TTC549 (cell line): Measurements from ENCODE around the gene NAV2.
"Not testable (repeated sequence)": the region's sequence is repeated elsewhere in the genome, so short reads cannot be mapped to it uniquely, and the experiment has no call there.

ENCODE experiments used
- FAIRE-seq: peaks from 2 replicates; lab custom pipeline; 2012; peaks lifted over from hg19 to GRCh38; lab: Jason Lieb, UNC

Gene NAV2

GRCh38 chr11:19956228-19956627 lies 243.6 kb downstream of the NAV2 start:
- no peak for FAIRE-seq

- FAIRE-seq: no peak
These were observed 244.8 kb downstream of the NAV2 start for GRCh38 chr11:19957294-19957943.

GRCh38 chr11:19958204-19958603 lies 245.6 kb downstream of the NAV2 start:
- no peak for FAIRE-seq

GRCh38 chr11:19959210-19959609 lies 246.6 kb downstream of the NAV2 start:
- no peak for FAIRE-seq

GRCh38 chr11:19959648-19960059 lies 247.0 kb downstream of the NAV2 start:
- FAIRE-seq: no peak

- FAIRE-seq: not testable (repeated sequence)
These were observed 247.8 kb downstream of the NAV2 start for GRCh38 chr11:19960410-19960809.

GRCh38 chr11:19961225-19961624 lies 248.6 kb downstream of the NAV2 start:
- FAIRE-seq: no peak

GRCh38 chr11:19962053-19962800 lies 249.6 kb downstream of the NAV2 start:
- no peak for FAIRE-seq

GRCh38 chr11:19962801-19963175 lies 250.2 kb downstream of the NAV2 start:
- no peak for FAIRE-seq

GRCh38 chr11:19963697-19964387 lies 251.2 kb downstream of the NAV2 start:
- FAIRE-seq: no peak

- no peak for FAIRE-seq
These were observed 253.8 kb downstream of the NAV2 start for GRCh38 chr11:19966441-19966840.

- no peak for FAIRE-seq
These were observed 254.3 kb downstream of the NAV2 start for GRCh38 chr11:19966927-19967326.

GRCh38 chr11:19967787-19968186 lies 255.2 kb downstream of the NAV2 start:
- FAIRE-seq: no peak

GRCh38 chr11:19968860-19969259 lies 256.2 kb downstream of the NAV2 start:
- no peak for FAIRE-seq

GRCh38 chr11:19970944-19971343 lies 258.3 kb downstream of the NAV2 start:
- no peak for FAIRE-seq

GRCh38 chr11:19972091-19972490 lies 259.5 kb downstream of the NAV2 start:
- no peak for FAIRE-seq

- no peak for FAIRE-seq
These were observed 260.0 kb downstream of the NAV2 start for GRCh38 chr11:19972651-19973050.

GRCh38 chr11:19973136-19973635 lies 260.5 kb downstream of the NAV2 start:
- FAIRE-seq: no peak

- FAIRE-seq: no peak
These were observed 262.2 kb downstream of the NAV2 start for GRCh38 chr11:19974886-19975285.

- no peak for FAIRE-seq
These were observed 262.9 kb downstream of the NAV2 start for GRCh38 chr11:19975414-19975990.

- no peak for FAIRE-seq
These were observed 263.8 kb downstream of the NAV2 start for GRCh38 chr11:19976281-19976941.

- no peak for FAIRE-seq
These were observed 265.3 kb downstream of the NAV2 start for GRCh38 chr11:19977941-19978340.
